Measurements from ENCODE around the gene RPTOR. TPM values are rescaled to one million over a fixed set of nuclear protein-coding genes. Genes with fewer than 3 reads are reported as not detected.
A peak's percentile ranks its signal among the peaks of the same experiment; 100 is the strongest.
"Not testable (repeated sequence)": the region's sequence is repeated elsewhere in the genome, so short reads cannot be mapped to it uniquely, and the experiment has no call there.

Gene RPTOR
- total RNA-seq, 2 experiments from 2014 or later = 43.6 to 47.2 TPM

DNA sequence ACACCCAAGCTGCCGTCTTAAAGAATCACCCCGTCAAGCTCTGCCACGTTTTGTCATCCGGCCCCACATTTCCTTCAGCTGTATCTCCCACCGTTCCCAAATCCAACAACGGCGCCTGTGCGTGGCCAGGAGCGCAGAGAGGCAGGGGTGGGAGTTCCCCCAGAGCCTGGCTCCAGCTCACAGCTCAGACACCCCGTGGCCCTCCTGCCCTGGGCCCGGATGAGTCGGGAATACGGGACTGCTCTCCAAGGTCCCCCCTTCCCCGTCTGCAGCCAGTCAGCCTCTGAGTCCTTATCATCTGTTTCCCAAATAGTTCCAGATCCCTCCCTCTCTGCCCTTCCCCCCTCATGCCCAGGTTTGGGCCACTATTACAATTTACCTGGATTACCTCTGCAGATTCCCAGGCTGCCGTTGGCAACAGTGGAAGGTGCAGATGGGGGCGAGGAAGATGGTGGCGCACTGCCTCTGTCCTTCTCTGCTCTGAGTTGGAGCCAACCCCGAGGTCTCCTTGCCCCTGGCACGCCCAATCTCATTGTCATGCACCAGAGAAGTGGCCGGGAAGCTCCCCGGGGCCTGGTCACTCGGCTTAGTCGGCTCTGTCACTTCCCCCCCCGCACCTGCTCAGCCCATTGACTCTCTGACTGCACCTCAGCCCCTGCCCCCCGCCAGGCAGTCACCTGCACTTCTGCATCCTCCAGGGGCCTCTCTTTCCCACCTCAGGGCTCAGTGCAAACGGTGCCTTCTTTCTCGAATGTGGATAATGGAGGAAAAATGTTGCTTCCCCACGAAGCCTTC, 18.3 kb upstream of the RPTOR start:
- Mint-ChIP-seq H3K9me3 (no peaks in the 10 kb centered on the region), H3K27ac (no peak overlapping the region), H3K4me1 (no peaks in the 10 kb centered on the region), H3K27me3 (peaks cover 31% of the 10 kb centered on the region), H3K4me3 (no peak overlapping the region), H3K36me3 (no peaks in the 10 kb centered on the region)
- DNase-seq = no peak

DNA sequence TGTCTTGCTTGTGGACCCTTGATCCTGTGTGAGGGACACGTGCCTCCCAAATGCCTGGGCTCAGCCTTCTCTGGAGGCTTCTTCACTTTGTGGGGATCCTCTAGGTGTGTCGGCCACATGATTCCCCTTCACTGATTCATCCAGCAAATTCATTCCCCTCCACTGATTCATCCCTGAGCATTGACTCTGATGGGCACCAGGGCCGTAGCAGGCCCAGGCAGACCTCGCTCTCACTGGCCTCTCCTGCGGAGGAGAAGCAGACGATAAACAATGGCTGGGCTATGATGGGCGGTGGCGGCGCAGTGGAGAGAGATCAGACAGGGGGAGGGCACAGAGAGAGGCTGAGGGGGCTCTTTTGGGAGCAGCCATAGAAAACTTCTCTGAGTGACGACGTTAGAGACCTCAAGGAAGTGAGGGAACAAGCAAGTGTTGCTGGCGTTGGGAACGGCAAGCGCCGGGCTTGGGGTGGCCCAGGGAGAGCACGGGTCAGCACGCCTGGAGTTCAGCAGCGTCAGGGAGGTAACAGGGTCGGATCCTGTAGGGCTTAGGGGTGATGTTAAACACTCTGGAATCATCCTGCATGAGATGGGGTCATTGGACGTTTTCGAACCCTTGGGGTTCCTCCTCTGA, 17.5 kb upstream of the RPTOR start:
- no peak overlapping the region for H3K27ac Mint-ChIP-seq
- no peaks in the 10 kb centered on the region for H3K9me3 Mint-ChIP-seq
- no peaks in the 10 kb centered on the region for H3K36me3 Mint-ChIP-seq
- H3K27me3 Mint-ChIP-seq = peaks cover 31% of the 10 kb centered on the region
- no peaks in the 10 kb centered on the region for H3K4me1 Mint-ChIP-seq
- no peak overlapping the region for H3K4me3 Mint-ChIP-seq
- no peak for DNase-seq

DNA sequence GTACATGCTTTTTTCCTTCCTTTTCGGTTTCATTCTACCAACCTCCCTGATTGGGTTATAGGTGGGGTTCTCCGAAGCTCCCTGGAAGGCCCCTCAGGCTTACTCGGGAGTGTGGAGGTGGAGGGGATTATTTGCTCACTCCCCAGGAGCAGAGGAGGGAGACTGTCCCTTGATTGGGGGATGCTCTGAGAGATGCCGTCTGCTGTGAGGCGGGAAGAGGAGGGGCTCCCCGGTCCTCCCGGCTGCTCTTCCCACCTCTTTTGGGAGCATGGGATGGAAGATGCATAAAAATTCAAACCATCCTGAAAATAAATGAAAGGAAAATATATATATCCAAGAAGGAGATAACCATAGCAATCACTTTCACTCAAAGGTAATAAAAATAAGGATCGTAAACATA, 16.1 kb upstream of the RPTOR start:
- no peaks in the 10 kb centered on the region for H3K4me1 Mint-ChIP-seq
- H3K27ac Mint-ChIP-seq = no peak overlapping the region
- H3K27me3 Mint-ChIP-seq = peaks cover 31% of the 10 kb centered on the region
- no peak for DNase-seq
- H3K4me3 Mint-ChIP-seq = no peak overlapping the region
- no peaks in the 10 kb centered on the region for H3K36me3 Mint-ChIP-seq
- H3K9me3 Mint-ChIP-seq = no peaks in the 10 kb centered on the region

DNA sequence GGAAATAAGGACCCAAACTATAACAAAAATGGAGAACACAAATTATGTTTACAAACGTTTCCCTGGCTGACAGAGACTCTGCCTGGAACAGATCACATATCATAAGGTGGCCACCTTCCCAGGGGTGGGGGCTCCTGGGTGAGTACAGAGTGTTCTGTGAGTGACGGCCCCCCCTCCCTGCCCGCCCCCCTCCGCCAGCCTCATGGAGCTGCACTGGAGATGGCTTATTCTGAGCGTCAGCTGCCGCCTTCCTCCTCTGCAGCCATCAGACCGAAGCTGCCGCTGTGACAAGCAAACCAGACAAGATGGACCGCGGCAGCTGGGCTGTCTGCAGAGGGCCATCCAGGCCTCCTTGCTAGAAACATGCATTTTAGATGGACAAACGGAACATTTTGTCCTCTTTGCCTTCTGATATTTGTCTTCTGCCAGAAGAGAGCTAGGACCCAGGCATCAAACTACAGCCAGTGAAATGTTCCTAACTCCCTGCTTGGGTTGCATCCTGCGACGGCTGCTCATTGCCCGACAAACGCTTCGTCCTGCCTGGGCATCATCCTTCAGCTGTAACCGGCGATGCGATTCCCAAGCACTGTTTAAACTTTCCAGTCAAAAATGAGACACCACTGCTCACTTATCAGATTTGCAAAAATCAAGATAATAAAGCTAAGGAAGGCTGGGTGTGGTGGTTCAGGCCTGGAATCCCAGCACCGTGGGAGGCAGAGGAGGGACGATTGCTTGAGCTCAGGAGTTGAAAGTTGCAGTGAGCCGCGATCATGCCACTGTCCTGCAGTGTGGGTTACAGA, 15.3 kb upstream of the RPTOR start:
- no peak for DNase-seq
- Mint-ChIP-seq H3K27me3 (peaks cover 28% of the 10 kb centered on the region), H3K4me1 (no peaks in the 10 kb centered on the region), H3K36me3 (no peaks in the 10 kb centered on the region), H3K9me3 (no peaks in the 10 kb centered on the region), H3K4me3 (no peak overlapping the region), H3K27ac (peak overlapping the region; percentile 63)

DNA sequence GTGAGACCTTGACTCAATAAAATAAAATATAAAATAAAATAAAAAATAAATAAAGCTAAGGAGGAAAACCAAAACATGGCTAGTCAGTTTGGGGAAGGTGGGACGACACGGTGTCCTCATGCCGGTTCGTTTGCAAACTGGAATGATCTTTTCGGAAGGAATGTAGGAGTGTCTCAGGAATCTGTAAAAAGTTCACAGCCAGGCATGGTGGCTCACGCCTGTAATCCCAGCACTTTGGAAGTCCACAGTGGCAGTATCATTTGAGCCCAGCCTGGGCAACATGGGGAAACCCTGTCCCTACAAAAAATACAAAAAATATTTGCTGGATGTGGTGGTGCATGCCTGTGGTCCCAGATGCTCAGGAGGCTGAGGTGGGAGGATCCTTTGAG, 14.7 kb upstream of the RPTOR start:
- H3K27ac Mint-ChIP-seq = no peak overlapping the region
- H3K27me3 Mint-ChIP-seq = peaks cover 28% of the 10 kb centered on the region
- H3K36me3 Mint-ChIP-seq = no peaks in the 10 kb centered on the region
- H3K4me3 Mint-ChIP-seq = no peak overlapping the region
- H3K9me3 Mint-ChIP-seq = no peaks in the 10 kb centered on the region
- DNase-seq = no peak
- H3K4me1 Mint-ChIP-seq = no peaks in the 10 kb centered on the region

DNA sequence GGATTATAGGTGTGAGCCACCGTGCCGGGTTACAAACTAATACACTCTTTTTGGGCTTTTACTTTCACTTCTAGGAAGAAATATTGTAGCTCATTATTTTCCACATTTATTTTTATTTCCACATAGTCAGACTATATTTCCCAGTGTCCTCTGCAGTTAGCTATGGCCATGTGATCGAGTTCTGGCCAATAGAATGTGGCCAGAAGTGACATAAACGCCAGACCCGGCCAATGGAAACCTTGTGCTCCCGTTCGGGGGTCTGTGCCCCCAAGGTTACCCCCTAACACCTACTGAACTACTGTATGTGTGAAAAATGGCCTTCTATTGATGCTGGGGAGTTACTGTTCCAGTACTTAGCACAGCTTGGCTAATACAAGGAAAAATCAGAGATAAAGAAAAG, 13.2 kb upstream of the RPTOR start:
- no peak overlapping the region for H3K27ac Mint-ChIP-seq
- no peaks in the 10 kb centered on the region for H3K9me3 Mint-ChIP-seq
- no peak for DNase-seq
- no peaks in the 10 kb centered on the region for H3K4me1 Mint-ChIP-seq
- no peak overlapping the region for H3K4me3 Mint-ChIP-seq
- H3K36me3 Mint-ChIP-seq = no peaks in the 10 kb centered on the region
- peaks cover 16% of the 10 kb centered on the region for H3K27me3 Mint-ChIP-seq

DNA sequence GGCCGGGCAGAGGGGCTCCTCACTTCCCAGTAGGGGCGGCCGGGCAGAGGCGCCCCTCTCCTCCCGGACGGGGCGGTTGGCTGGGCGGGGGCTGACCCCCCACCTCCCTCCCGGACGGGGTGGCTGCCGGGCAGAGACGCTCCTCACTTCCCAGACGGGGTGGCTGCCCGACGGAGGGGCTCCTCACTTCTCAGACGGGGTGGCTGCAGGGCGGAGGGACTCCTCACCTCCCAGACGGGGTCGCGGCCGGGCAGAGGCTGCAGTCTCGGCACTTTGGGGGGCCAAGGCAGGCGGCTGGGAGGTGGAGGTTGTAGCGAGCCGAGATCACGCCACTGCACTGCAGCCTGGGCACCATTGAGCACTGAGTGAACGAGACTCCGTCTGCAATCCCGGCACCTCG, 7.3 kb upstream of the RPTOR start:
- not testable (repeated sequence) for H3K36me3 Mint-ChIP-seq, DNase-seq, H3K27me3 Mint-ChIP-seq, H3K4me1 Mint-ChIP-seq, H3K9me3 Mint-ChIP-seq, H3K27ac Mint-ChIP-seq, H3K4me3 Mint-ChIP-seq

DNA sequence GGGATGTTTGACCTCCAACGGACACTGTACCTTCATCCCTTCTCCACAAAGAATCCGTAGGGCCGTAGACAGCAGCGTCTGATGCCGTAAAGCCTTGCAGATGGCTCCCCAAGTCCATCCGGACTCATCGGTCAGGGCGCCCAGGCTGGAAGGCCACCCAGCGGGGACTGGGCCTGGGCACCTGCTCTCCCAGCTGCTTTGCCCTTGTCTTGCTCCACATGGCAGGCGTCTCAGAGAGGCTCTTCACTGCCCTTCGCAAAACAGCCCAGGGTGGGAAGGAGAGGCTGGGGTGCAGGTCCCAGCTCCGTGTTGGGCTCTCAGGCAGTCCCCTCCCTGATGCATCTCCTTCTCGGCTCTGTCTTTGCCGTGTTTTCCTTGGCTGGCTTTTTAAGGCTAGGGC, 6.2 kb upstream of the RPTOR start:
- Mint-ChIP-seq H3K27me3 (peaks cover 9% of the 10 kb centered on the region), H3K9me3 (no peaks in the 10 kb centered on the region), H3K36me3 (no peaks in the 10 kb centered on the region), H3K4me1 (peaks cover 6% of the 10 kb centered on the region), H3K4me3 (no peak overlapping the region), H3K27ac (no peak overlapping the region)
- no peak for DNase-seq

DNA sequence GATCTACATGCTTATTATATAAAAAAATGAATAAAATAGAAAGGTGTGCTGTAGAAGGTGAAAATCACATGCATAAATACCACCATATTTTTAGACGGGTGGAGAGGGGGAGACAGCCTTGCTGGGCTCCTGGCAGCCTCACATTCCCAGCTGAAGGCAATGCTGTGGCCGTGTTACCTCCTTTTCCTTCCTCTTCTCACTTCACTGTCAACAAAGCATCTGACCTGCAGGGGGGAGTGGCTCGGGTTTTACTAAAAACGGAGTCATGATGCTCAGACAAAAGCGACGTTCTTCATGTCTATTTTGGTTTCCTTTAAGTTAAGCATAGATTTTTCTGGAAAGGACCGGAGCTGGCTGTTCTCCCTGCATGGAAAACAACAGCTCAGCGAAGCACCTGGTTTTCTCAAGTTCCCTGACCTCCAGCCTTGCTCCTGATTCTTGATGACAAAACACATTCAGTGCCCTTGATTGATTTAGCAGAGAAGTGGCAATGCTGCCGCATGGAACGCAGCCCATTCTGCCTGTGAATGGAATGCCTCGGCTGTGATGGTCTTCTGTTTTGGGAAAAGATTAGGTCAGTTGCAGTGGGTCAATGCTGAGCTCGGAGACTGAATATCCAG, 5.5 kb upstream of the RPTOR start:
- Mint-ChIP-seq H3K4me1 (peaks cover 8% of the 10 kb centered on the region), H3K36me3 (no peaks in the 10 kb centered on the region), H3K4me3 (no peak overlapping the region), H3K9me3 (no peaks in the 10 kb centered on the region), H3K27ac (no peak overlapping the region), H3K27me3 (peaks cover 9% of the 10 kb centered on the region)
- DNase-seq = no peak

DNA sequence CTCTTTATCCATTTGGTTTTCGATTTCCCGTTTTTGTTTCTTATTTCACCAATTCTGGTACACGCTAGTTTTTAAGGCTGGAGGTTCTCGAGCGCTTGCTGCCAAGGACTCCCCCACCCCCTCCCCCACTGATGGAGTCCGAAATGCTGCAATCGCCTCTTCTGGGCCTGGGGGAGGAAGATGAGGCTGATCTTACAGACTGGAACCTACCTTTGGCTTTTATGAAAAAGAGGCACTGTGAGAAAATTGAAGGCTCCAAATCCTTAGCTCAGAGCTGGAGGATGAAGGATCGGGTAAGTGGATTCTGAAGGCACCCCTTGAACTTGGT, 825 bp downstream of the RPTOR start:
- peaks cover 4% of the 10 kb centered on the region for H3K36me3 Mint-ChIP-seq
- H3K4me1 Mint-ChIP-seq = peaks cover 34% of the 10 kb centered on the region
- H3K4me3 Mint-ChIP-seq = peak overlapping the region; percentile 94
- DNase-seq = no peak
- peak overlapping the region; percentile 97 for H3K27ac Mint-ChIP-seq
- H3K9me3 Mint-ChIP-seq = no peaks in the 10 kb centered on the region
- peaks cover 9% of the 10 kb centered on the region for H3K27me3 Mint-ChIP-seq

DNA sequence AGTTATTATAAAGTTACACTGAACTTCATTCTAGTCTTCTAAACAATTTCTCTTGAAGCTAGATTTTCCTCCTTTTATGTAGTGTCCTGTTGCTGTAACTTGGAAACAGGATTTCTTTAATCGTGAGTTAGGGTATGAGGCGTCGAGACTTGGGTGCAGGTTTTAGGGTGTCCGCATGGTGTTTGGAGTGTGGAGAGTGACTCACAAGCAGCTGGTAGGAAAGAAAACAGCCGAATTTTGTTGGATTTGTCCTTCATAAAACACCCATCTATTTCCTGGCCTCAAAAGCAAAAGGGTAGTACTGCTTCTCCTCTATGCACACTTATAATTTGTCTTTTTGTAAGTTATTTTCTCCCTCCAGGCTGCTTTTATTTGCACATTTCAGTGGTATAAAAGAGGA, 1.6 kb downstream of the RPTOR start:
- no peak for DNase-seq
- peaks cover 4% of the 10 kb centered on the region for H3K36me3 Mint-ChIP-seq
- H3K9me3 Mint-ChIP-seq = no peaks in the 10 kb centered on the region
- H3K27me3 Mint-ChIP-seq = peaks cover 9% of the 10 kb centered on the region
- peak overlapping the region; percentile 97 for H3K27ac Mint-ChIP-seq
- peaks cover 36% of the 10 kb centered on the region for H3K4me1 Mint-ChIP-seq
- peak overlapping the region; percentile 94 for H3K4me3 Mint-ChIP-seq

DNA sequence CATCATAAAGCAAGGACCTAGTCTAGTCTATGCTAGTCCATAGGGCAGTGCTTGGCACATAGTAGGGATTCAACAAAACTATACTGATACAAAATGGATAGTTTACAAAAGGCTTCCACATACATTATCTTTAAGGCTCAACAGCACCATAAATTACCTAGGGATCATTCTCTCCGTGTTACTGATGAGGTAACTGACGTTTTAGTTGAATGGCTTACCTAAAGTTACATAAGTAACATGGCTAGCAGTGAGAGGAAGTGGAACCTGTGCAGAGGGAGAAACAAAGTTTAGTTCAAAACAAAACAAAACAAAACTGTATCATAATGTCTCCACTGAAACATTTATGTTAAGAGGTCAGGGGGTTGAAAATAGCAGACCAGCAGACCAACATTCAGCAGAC, 7.9 kb downstream of the RPTOR start:
- Mint-ChIP-seq H3K4me1 (peaks cover 20% of the 10 kb centered on the region), H3K36me3 (peaks cover 4% of the 10 kb centered on the region), H3K27ac (no peak overlapping the region), H3K27me3 (no peaks in the 10 kb centered on the region), H3K9me3 (no peaks in the 10 kb centered on the region), H3K4me3 (no peak overlapping the region)
- no peak for DNase-seq

DNA sequence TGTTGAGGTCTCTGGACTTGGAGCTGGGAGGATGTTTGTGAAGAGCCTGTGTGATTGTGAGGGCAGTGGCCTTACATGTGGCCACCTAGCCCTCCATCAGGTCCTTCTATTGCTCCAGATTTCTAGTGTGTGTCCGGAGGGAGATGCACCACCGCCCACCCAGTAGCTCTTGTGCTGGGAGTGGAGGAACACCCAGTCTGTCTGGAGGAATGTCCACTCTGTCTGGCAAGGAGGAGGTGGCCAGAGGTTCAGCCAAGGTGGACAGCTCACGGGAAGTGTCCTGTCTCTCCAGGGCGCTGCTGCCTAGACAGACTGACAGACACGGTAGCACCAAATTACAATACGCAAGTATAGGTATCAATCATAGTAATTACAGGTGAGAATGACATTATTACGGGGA, 10.6 kb downstream of the RPTOR start:
- peaks cover 4% of the 10 kb centered on the region for H3K36me3 Mint-ChIP-seq
- no peak for DNase-seq
- H3K4me1 Mint-ChIP-seq = peaks cover 9% of the 10 kb centered on the region
- H3K27me3 Mint-ChIP-seq = no peaks in the 10 kb centered on the region
- no peaks in the 10 kb centered on the region for H3K9me3 Mint-ChIP-seq
- H3K27ac Mint-ChIP-seq = no peak overlapping the region
- no peak overlapping the region for H3K4me3 Mint-ChIP-seq

DNA sequence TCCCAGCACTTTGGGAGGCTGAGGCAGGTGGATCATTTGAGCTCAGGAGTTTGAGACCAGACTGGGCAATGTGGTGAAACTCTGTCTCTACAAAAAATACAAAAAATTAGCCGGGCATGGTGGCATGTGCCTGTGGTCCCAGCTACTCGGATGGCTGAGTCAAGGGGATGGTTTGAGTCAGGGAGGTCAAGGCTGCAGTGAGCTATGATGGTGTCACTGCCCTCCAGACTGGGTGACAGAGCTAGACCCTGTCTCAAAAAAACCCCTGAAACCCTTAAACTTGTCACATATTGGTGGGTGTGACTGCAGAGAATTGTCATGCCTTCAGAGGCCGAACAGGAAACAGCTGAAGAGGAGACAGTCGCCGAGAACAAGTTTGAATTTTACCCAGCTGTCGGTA, 13.4 kb downstream of the RPTOR start:
- H3K27me3 Mint-ChIP-seq = no peaks in the 10 kb centered on the region
- no peaks in the 10 kb centered on the region for H3K9me3 Mint-ChIP-seq
- peaks cover 4% of the 10 kb centered on the region for H3K4me1 Mint-ChIP-seq
- H3K4me3 Mint-ChIP-seq = no peak overlapping the region
- H3K27ac Mint-ChIP-seq = no peak overlapping the region
- DNase-seq = no peak
- H3K36me3 Mint-ChIP-seq = peaks cover 3% of the 10 kb centered on the region

DNA sequence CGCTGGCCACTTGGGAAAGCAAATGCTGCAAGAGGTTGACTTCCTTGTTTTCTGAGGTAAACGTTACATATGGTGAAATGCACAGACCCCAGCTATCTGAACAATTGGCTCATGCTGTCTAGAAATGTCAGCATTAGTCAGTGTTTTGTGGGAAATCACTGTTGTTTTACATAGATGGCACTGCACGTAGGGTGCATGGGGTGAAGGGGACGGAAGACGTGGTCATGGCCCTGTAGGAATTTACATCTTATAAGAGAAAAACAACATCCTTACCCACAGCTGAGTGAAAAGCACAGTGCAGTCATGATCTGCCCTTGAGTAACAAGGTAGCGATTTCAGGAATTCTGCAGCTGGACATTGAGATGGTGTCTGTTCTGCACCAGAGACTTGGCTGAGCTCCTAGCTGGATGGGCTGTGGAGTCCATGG, 15.2 kb downstream of the RPTOR start:
- DNase-seq = no peak
- Mint-ChIP-seq H3K4me1 (peaks cover 10% of the 10 kb centered on the region), H3K36me3 (peaks cover 2% of the 10 kb centered on the region), H3K9me3 (no peaks in the 10 kb centered on the region), H3K4me3 (no peak overlapping the region), H3K27ac (no peak overlapping the region), H3K27me3 (no peaks in the 10 kb centered on the region)

Data from activated naive CD8-positive, alpha-beta T cell treated with anti-CD3 and anti-CD28 coated beads for 36 hours (primary cell).